ENCODE measurements around the gene DYNC2H1. TPM values are rescaled to one million over a fixed set of nuclear protein-coding genes. Genes with fewer than 3 reads are reported as not detected.

The DYNC2H1 gene
- total and polyA plus RNA-seq, 3 donors from 2014 or later, result 28.7 to 43.1 (median 31.5) TPM

- Histone ChIP-seq H3K9me3 (no peaks in the 10 kb centered on the region), H3K27ac (no peak overlapping the region), H3K36me3 (ENCODE audit: low read depth, missing control alignments) (no peaks in the 10 kb centered on the region), H3K27me3 (no peaks in the 10 kb centered on the region), H3K4me3 (no peak overlapping the region), H3K4me1 (no peaks in the 10 kb centered on the region)
- 92 to 95% methylated on average over 2 of the region's 2 CpGs for WGBS, 2 donors
- intact Hi-C loops (cut with DNase I; ENCODE audit: low total_unique reads), result no loop called here
- TF ChIP-seq CTCF (IDR thresholded peaks at IDR 0.05) (no peak), POLR2A (IDR thresholded peaks at IDR 0.05) (no peak)
- no peak for DNase-seq
These were observed 269.7 kb downstream of the DYNC2H1 start for GRCh38 chr11:103378931-103379330.

- 88 to 93% methylated on average over 3 of the region's 3 CpGs for WGBS, 2 donors
- H3K36me3 ChIP-seq (ENCODE audit: low read depth, missing control alignments), result no peaks in the 10 kb centered on the region
- no peak overlapping the region for H3K4me3 ChIP-seq
- no peak for DNase-seq
- H3K27me3 ChIP-seq, result no peaks in the 10 kb centered on the region
- no peaks in the 10 kb centered on the region for H3K9me3 ChIP-seq
- no peaks in the 10 kb centered on the region for H3K4me1 ChIP-seq
- intact Hi-C loops (cut with DNase I; ENCODE audit: low total_unique reads), result no loop called here
- no peak overlapping the region for H3K27ac ChIP-seq
- no peak for TF ChIP-seq POLR2A (IDR thresholded peaks at IDR 0.05)
- TF ChIP-seq CTCF (IDR thresholded peaks at IDR 0.05), result no peak
These were observed 270.8 kb downstream of the DYNC2H1 start for GRCh38 chr11:103380031-103380430.

DNA sequence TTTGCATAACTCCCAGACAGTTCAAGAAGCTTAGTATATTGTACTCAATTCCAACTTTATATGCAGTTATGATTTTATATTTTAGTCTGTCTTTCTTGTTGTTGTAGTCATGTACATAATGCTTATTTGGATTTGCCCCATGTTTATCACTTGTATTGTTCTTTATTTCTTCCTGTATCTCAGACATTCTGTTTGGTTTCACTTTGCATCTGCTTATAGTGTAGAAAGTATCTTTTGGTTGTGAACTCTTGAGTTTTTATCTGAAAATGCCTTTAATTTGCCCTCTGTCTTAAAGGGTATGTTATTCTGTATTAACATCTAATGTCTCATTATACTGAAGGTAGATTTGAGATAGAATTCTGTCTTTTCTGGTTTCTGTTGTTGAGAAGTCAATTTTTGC is 275.4 kb downstream of the DYNC2H1 start:
- TF ChIP-seq CTCF (IDR thresholded peaks at IDR 0.05), result no peak
- TF ChIP-seq POLR2A (IDR thresholded peaks at IDR 0.05), result no peak
- intact Hi-C loops (cut with DNase I; ENCODE audit: low total_unique reads), result no loop called here
- no peak for DNase-seq
- no peaks in the 10 kb centered on the region for H3K27me3 ChIP-seq
- no peaks in the 10 kb centered on the region for H3K9me3 ChIP-seq
- no peaks in the 10 kb centered on the region for H3K36me3 ChIP-seq (ENCODE audit: low read depth, missing control alignments)
- no peak overlapping the region for H3K27ac ChIP-seq
- H3K4me1 ChIP-seq, result no peaks in the 10 kb centered on the region
- H3K4me3 ChIP-seq, result no peak overlapping the region

GRCh38 chr11:103395612-103396011 is 286.4 kb downstream of the DYNC2H1 start:
- 59 to 75% methylated on average over 2 of the region's 2 CpGs for WGBS, 2 donors
- Histone ChIP-seq H3K27me3 (no peaks in the 10 kb centered on the region), H3K4me3 (no peak overlapping the region), H3K4me1 (no peaks in the 10 kb centered on the region), H3K9me3 (no peaks in the 10 kb centered on the region), H3K27ac (no peak overlapping the region), H3K36me3 (ENCODE audit: low read depth, missing control alignments) (no peaks in the 10 kb centered on the region)
- TF ChIP-seq POLR2A (IDR thresholded peaks at IDR 0.05), result no peak
- TF ChIP-seq CTCF (IDR thresholded peaks at IDR 0.05), result no peak
- intact Hi-C loops (cut with DNase I; ENCODE audit: low total_unique reads), result no loop called here
- no peak for DNase-seq

DNA sequence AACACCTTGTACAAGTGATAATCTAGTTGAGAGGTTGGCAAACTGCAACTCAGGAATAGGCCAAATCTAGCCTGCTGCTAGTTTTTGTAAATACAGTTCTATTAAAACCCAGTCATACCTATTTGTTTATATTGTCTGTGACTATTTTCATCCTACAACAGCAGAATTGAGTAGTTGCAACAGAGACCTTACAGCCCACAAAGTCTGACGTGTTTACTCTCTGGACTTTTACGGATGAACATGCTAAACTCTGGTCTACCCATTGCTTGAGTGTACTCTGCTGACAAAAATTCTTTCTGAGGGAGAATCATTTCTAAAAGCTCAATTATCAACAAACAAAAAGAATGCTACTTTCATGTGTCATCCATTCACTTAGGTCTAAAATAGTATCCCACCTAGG is 287.0 kb downstream of the DYNC2H1 start:
- no peaks in the 10 kb centered on the region for H3K9me3 ChIP-seq
- H3K4me3 ChIP-seq, result no peak overlapping the region
- no peaks in the 10 kb centered on the region for H3K36me3 ChIP-seq (ENCODE audit: low read depth, missing control alignments)
- 92 to 98% methylated on average over 2 of the region's 2 CpGs for WGBS, 2 donors
- no peak overlapping the region for H3K27ac ChIP-seq
- H3K27me3 ChIP-seq, result no peaks in the 10 kb centered on the region
- DNase-seq, result no peak
- TF ChIP-seq POLR2A (IDR thresholded peaks at IDR 0.05) (no peak), CTCF (IDR thresholded peaks at IDR 0.05) (no peak)
- no peaks in the 10 kb centered on the region for H3K4me1 ChIP-seq
- intact Hi-C loops (cut with DNase I; ENCODE audit: low total_unique reads), result no loop called here
